ENCODE measurements around the gene FBXO31. TPM values are rescaled to one million over a fixed set of nuclear protein-coding genes. Genes with fewer than 3 reads are reported as not detected.

Gene FBXO31
- polyA plus RNA-seq, 1 donor from 2014 or later: 20.6 TPM

- H4K20me1 ChIP-seq (ENCODE audit: insufficient read depth): no peaks in the 10 kb centered on the region
- no peak overlapping the region for H3K4me3 ChIP-seq (ENCODE audit: low read length)
- H3K36me3 ChIP-seq (ENCODE audit: insufficient read depth, low read length): no peaks in the 10 kb centered on the region
- no peaks in the 10 kb centered on the region for H3K9me2 ChIP-seq (ENCODE audit: insufficient read depth, low read length)
- H3F3A ChIP-seq (ENCODE audit: insufficient read depth, low read length, poor library complexity, severe bottlenecking): no peaks in the 10 kb centered on the region
- no peak for TF ChIP-seq MXI1 (conservative IDR thresholded peaks at IDR 0.05; ENCODE audit: poor library complexity, severe bottlenecking)
- TF ChIP-seq EZH2 (IDR thresholded peaks at IDR 0.05; ENCODE audit: borderline replicate concordance, insufficient read depth, low read length, poor library complexity, severe bottlenecking): no peak
- TF ChIP-seq EP300 (conservative IDR thresholded peaks at IDR 0.05; ENCODE audit: poor library complexity, severe bottlenecking): no peak
- TF ChIP-seq CTCF (IDR thresholded peaks at IDR 0.05; ENCODE audit: poor library complexity, severe bottlenecking): no peak
- no peak for TF ChIP-seq SMC3 (conservative IDR thresholded peaks at IDR 0.05; ENCODE audit: poor library complexity)
- no peak overlapping the region for H3K9ac ChIP-seq (ENCODE audit: low read length)
- no peaks in the 10 kb centered on the region for H3K27me3 ChIP-seq (ENCODE audit: insufficient read depth, low read depth, low read length)
- H3K79me2 ChIP-seq (replicated peaks; ENCODE audit: insufficient read depth, low read length): no peaks in the 10 kb centered on the region
- no peak overlapping the region for H3K27ac ChIP-seq (ENCODE audit: low read length)
- H3K4me2 ChIP-seq (ENCODE audit: low read length): no peak overlapping the region
- no peak overlapping the region for H2AFZ ChIP-seq (ENCODE audit: low read depth, low read length)
- H3K9me3 ChIP-seq (ENCODE audit: low read length): no peaks in the 10 kb centered on the region
These were observed 46.9 kb downstream of the FBXO31 start for GRCh38 chr16:87336434-87337240.

GRCh38 chr16:87335625-87336433, 47.7 kb downstream of the FBXO31 start:
- H3K36me3 ChIP-seq (ENCODE audit: insufficient read depth, low read length): no peaks in the 10 kb centered on the region

More at GRCh38 chr16:87335625-87336433, 47.7 kb downstream of the FBXO31 start:
- H3K9ac ChIP-seq (ENCODE audit: low read length): no peak overlapping the region
- no peak overlapping the region for H3K4me2 ChIP-seq (ENCODE audit: low read length)
- H3K27ac ChIP-seq (ENCODE audit: low read length): no peak overlapping the region
- no peaks in the 10 kb centered on the region for H3K27me3 ChIP-seq (ENCODE audit: insufficient read depth, low read depth, low read length)
- H3F3A ChIP-seq (ENCODE audit: insufficient read depth, low read length, poor library complexity, severe bottlenecking): no peaks in the 10 kb centered on the region
- no peak overlapping the region for H3K4me3 ChIP-seq (ENCODE audit: low read length)
- H3K79me2 ChIP-seq (replicated peaks; ENCODE audit: insufficient read depth, low read length): no peaks in the 10 kb centered on the region
- no peaks in the 10 kb centered on the region for H3K9me3 ChIP-seq (ENCODE audit: low read length)
- H2AFZ ChIP-seq (ENCODE audit: low read depth, low read length): no peak overlapping the region
- H3K9me2 ChIP-seq (ENCODE audit: insufficient read depth, low read length): no peaks in the 10 kb centered on the region
- TF ChIP-seq REST (IDR thresholded peaks at IDR 0.05; ENCODE audit: borderline replicate concordance) (no peak), EZH2 (IDR thresholded peaks at IDR 0.05; ENCODE audit: borderline replicate concordance, insufficient read depth, low read length, poor library complexity, severe bottlenecking) (no peak), CTCF (IDR thresholded peaks at IDR 0.05; ENCODE audit: poor library complexity, severe bottlenecking) (no peak), EP300 (conservative IDR thresholded peaks at IDR 0.05; ENCODE audit: poor library complexity, severe bottlenecking) (no peak), RAD21 (conservative IDR thresholded peaks at IDR 0.05) (no peak), POLR2AphosphoS5 (IDR thresholded peaks at IDR 0.05) (no peak), TAF1 (IDR thresholded peaks at IDR 0.05; ENCODE audit: low read depth) (no peak), SMC3 (conservative IDR thresholded peaks at IDR 0.05; ENCODE audit: poor library complexity) (no peak), MXI1 (conservative IDR thresholded peaks at IDR 0.05; ENCODE audit: poor library complexity, severe bottlenecking) (no peak)
- no peaks in the 10 kb centered on the region for H4K20me1 ChIP-seq (ENCODE audit: insufficient read depth)
